IPS DF 6.9 (cell line): ENCODE data around the gene KIFC1.
"Not testable (repeated sequence)": the region's sequence is repeated elsewhere in the genome, so short reads cannot be mapped to it uniquely, and the experiment has no call there.

Source experiments
- DNase-seq: peaks from one replicate; pipeline ENCODE4 v3.0.0-alpha.2; 2013; ENCODE audit warnings: low read depth, low spot score
- H3K27ac ChIP-seq: one replicate; pipeline ENCODE4 v1.5.1; 2013; ENCODE audit warnings: low read length, control low read depth
- H3K27me3 ChIP-seq: 2 replicates; pipeline ENCODE4 v1.6.1; 2013; ENCODE audit warnings: mild to moderate bottlenecking, low read length; ENCODE audit not compliant: control insufficient read depth, insufficient read depth
- H3K36me3 ChIP-seq: 2 replicates; pipeline ENCODE4 v1.6.1; 2013; ENCODE audit warnings: low read length; ENCODE audit not compliant: control insufficient read depth, insufficient read depth
- H3K4me1 ChIP-seq: 2 replicates; pipeline ENCODE4 v1.6.1; 2013; ENCODE audit warnings: low read length; ENCODE audit not compliant: control insufficient read depth, insufficient read depth
- H3K4me3 ChIP-seq: 2 replicates; pipeline ENCODE4 v1.5.1; 2013; ENCODE audit warnings: mild to moderate bottlenecking, low read length
- H3K9me3 ChIP-seq: 2 replicates; pipeline ENCODE4 v1.6.1; 2013; ENCODE audit warnings: low read length, inconsistent platforms; ENCODE audit not compliant: control insufficient read depth, insufficient read depth
- WGBS: extraction: QIAGEN DNeasy Blood & Tissue Kit; methylation state at CpG from one replicate; pipeline ENCODE4 v1.1.7; 2013; ENCODE audit warnings: mixed read lengths, missing lambda C conversion rate; ENCODE audit not compliant: insufficient read length, insufficient coverage; 5-methylcytosine and 5-hydroxymethylcytosine counted together

Gene KIFC1

DNA sequence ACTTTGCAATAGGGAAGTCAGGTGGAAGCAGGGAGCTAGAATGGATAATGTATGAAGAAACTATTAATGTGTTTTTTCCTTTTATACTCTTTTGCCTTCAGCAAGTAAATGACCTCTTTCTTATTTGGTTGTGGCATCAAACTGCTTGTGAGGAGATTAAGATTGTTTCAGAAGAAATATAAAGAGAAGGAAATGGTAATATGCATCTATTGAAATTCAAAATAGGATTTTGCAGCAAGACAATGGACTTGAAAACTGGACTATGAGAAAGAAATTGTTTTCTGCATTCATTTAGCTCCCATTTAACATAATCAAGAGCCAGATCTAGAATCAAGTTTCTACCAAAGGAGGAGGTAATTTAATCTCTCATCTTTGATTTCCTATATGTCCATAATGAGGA lies 32.3 kb upstream of the KIFC1 start:
- Histone ChIP-seq H3K27me3 (no peaks in the 10 kb centered on the region), H3K4me1 (no peaks in the 10 kb centered on the region), H3K36me3 (no peaks in the 10 kb centered on the region), H3K4me3 (no peak overlapping the region), H3K27ac (no peak overlapping the region), H3K9me3 (no peaks in the 10 kb centered on the region)
- no peak for DNase-seq

DNA sequence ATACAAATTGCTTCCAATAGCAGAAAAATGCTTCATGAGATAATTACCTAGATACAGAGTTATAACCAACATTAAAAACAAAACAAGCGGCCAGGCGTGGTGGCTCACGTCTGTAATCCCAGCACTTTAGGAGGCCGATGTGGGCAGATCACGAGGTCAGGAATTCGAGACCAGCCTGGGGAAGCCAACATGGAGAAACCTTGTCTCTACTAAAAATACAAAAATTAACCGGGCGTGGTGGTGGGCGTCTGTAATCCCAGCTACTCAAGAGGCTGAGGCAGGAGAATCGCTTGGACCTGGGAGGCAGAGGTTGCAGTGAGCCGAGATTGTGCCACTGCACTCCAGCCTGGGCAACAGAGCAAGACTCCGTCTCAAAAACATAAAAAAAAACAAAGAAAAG lies 28.1 kb upstream of the KIFC1 start:
- not testable (repeated sequence) for DNase-seq, H3K4me1 ChIP-seq, H3K27ac ChIP-seq, H3K27me3 ChIP-seq, H3K9me3 ChIP-seq, H3K36me3 ChIP-seq, H3K4me3 ChIP-seq
- WGBS = no CpG with 5 or more reads among the region's 12 CpGs

DNA sequence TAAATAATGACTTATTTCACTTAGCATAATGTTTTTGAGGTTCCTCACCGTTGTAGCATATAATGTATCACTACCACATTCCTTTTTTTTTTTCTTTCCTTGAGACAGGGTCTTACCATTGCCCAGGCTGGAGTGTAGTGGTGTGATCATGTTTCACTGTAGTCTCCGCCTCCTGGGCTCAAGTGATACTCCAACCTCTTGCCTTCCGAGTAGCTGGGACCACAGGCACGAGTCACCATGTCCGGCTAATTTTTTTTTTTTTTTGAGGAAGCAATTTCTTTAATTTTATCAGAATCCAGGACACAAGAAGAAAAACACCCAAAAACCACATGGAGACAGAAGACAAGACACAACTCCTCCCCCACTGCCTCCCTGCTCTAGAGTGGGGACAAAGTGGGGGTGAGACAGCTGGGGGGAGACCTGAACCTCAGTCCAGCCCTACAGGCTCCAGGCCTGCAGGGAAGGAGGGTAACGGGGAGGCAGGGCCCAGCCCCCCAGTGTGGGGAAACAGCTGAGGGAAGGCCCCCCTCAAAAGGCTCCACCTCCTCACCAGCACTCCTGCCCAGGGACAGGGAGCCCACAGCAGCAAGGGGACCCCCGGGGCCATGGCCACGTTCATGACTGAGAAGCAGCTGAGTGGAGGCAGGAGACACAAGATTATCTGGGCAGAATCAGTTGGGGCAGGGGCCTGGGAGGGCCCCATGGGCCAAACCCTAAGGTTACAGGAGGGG lies 27.0 kb upstream of the KIFC1 start:
- not testable (repeated sequence) for H3K4me1 ChIP-seq, H3K27me3 ChIP-seq, H3K4me3 ChIP-seq, H3K9me3 ChIP-seq, H3K36me3 ChIP-seq, H3K27ac ChIP-seq
- WGBS = no CpG with 5 or more reads among the region's 8 CpGs
- peak; percentile 61 for DNase-seq

DNA sequence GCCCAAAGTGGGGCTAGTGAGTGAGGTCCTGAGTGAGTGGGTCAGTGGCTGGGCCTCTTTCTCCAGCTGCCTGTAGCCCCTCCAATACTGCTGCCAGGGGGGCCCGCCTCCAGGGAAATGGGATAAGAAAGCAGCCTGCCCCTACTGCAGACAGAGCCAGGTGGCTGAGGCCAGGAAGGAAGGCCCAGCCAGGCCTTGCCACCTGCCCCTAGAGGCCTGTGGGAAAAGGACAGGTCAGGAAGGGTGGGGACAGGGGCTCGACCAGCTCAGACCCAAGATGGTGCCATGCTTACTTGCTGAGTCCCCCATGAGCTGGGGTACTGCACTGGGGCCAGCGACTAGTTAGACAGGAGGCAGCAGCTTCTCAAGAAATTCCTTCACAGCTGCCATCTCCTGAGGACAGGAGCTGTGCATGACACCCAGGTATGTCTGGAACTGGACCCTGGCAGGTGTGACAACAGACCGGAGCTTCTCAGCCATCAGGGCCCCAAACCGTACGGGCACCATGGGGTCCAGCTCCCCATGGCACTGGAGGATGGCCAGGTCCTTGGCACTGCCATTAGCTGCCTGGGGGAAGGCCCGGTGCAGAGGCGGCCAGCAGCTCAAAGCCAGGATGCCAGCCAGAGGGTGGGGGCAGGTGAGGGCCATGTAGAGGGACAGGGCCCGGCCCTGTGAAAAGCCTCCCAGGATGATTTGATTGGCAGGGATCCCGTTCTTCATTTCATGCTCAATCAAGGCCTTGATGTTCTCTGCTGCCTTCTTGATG lies 26.2 kb upstream of the KIFC1 start:
- not testable (repeated sequence) for H3K36me3 ChIP-seq, H3K27me3 ChIP-seq, H3K27ac ChIP-seq, DNase-seq, H3K4me3 ChIP-seq, H3K9me3 ChIP-seq, H3K4me1 ChIP-seq
- WGBS = no CpG with 5 or more reads among the region's 10 CpGs

DNA sequence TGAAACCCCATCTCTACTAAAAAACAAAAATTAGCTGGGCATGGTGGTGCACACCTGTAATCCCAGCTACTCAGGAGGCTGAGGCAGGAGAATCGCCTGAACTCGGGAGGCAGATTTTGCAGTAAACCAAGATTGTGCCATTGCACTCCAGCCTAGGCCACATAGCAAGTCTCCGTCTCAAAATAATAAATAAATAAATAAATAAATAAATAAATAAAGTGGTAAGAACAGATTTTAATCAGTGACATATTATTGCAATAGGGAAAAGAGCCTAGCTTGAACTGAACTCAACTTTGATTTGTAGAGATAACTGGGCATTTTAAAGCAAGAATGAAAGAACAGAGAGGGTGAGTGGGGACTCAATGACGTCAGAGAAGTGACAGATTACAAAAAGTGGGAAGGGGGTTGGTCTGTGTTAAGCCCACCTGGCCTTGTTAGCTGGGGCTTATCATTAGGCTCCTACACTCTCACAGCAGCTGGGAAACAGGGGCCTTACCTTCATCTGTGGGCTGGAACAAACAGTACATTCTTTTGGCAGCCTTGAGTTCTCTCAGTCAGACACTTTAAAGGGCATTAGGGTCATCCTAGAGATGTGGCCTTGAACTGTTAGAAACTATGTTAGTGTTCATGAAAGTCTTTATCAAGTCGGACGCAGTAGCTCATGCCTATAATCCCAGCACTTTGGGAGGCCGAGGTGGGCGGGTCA lies 24.5 kb upstream of the KIFC1 start:
- no peak for DNase-seq
- Histone ChIP-seq H3K36me3 (no peaks in the 10 kb centered on the region), H3K4me1 (no peaks in the 10 kb centered on the region), H3K9me3 (no peaks in the 10 kb centered on the region), H3K4me3 (no peak overlapping the region), H3K27me3 (no peaks in the 10 kb centered on the region), H3K27ac (no peak overlapping the region)
- no CpG with 5 or more reads among the region's 8 CpGs for WGBS

DNA sequence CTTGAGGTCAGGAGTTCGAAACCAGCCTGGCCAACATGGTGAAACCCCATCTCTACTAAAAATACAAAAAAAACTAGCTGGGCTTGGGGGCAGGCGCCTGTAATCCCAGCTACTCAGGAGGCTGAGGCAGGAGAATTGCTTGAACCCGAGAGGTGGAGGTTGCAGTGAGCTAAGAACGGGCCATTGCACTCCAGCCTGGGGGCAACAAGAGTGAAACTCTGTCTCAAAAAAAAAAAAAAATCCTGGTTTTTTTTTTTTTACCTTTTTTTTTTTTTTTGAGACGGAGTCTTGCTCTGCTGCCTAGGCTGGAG lies 24.0 kb upstream of the KIFC1 start:
- not testable (repeated sequence) for H3K27me3 ChIP-seq, H3K36me3 ChIP-seq, H3K9me3 ChIP-seq, H3K4me3 ChIP-seq, H3K27ac ChIP-seq, H3K4me1 ChIP-seq, DNase-seq
- no CpG with 5 or more reads among the region's 5 CpGs for WGBS

DNA sequence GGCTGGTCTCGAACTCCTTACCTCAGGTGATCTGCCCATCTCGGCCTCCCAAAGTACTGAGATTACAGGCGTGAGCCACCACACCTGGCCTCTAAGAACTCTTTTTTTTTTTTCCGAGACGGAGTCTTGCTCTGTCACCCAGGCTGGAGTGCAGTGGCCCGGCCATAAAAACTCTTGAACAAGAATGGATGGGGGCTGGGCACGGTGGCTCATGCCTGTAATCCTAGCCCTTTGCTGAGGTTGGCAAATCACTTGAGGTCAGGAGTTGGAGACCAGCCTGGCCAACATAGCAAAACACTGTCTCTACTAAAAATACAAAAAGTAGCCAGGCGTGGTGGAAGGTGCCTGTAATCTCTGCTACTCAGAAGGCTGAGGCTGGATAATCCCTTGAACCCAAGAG lies 19.7 kb upstream of the KIFC1 start:
- H3K27ac ChIP-seq, H3K4me3 ChIP-seq, H3K9me3 ChIP-seq, DNase-seq, H3K36me3 ChIP-seq, H3K4me1 ChIP-seq, H3K27me3 ChIP-seq: not testable (repeated sequence)
- WGBS = no CpG with 5 or more reads among the region's 8 CpGs

DNA sequence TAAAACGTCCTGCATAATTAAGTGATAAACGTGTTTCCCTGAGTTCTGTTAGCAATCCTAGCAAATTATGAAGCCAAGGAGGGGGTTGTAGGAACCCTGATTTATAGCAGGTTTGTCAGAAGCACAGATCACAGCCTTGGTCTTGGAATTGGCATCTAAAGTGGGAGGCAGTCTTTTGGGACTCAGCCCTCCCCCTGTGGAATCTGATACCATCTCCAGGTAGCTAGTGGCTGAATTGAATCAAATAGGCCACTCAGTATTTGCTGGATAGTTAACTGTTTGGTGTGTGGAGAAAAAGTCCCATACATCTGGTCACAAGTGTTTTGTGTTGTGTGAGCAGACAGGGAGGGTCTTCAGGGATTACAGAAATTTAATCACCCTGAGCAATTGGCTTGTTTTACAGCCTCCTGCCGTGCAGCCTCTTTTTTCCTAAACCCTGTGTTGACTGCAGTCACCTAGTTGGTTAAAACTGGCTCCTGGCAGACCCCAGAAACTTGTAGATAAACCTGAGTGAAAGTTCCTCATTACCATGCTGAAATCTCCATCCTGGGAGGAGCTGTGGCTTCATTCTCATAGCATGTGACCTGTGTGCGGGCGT lies 19.0 kb upstream of the KIFC1 start:
- Histone ChIP-seq H3K27ac (no peak overlapping the region), H3K4me1 (peaks cover 5% of the 10 kb centered on the region; the same call in 1 of the 2 replicates), H3K4me3 (no peak overlapping the region), H3K36me3 (no peaks in the 10 kb centered on the region), H3K27me3 (no peaks in the 10 kb centered on the region), H3K9me3 (no peaks in the 10 kb centered on the region)
- no CpG with 5 or more reads among the region's 5 CpGs for WGBS
- no peak for DNase-seq

DNA sequence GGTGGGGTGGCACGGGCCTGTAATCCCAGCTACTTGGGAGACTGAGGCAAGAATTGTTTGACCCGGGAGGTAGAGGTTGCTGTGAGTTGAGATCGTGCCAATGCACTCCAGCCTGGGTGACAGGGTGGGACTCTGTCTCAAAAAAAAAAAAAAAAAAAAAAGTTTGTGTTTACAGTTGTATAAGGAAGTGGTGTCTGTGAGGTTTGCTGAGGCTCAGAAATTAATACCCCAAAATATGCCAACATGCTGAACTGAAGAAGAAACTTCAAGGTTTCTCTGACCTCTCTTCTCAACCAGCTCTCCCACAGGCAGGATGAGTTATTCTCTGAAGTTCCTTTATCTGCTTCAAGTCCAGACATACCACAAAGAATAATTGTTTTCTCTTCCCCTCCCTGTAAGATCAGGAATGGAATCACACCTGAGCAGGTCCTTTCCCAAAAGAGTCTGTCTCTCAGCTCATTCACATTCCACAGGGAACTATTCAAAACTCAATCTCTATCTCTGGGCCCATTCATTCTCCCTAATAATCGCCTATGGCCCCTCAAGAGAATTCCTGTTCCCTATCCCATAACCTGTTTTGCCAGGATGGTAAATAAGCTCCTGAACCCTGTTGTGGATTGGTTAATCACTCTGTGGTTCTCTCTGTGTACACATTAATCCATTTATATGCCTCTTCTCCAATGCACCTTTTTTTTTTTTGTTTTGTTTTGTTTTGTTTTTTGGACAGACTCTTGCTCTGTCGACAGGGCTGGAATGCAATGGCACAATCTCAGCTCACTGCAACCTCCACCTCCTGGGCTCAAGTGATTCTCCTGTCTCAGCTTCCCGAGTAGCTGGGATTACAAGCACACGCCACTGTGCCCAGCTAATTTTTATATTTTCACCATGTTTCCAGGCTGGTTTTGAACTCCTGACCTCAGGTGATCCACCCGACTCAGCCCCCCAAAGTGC lies 17.4 kb upstream of the KIFC1 start:
- Histone ChIP-seq H3K4me1 (peaks cover 5% of the 10 kb centered on the region; the same call in 1 of the 2 replicates), H3K36me3 (no peaks in the 10 kb centered on the region), H3K9me3 (no peaks in the 10 kb centered on the region), H3K27me3 (no peaks in the 10 kb centered on the region), H3K4me3 (no peak overlapping the region), H3K27ac (no peak overlapping the region)
- WGBS = no CpG with 5 or more reads among the region's 8 CpGs
- DNase-seq = no peak
